PC-9 (cell line): Measurements from ENCODE around the gene FLAD1. TPM values are rescaled to one million over a fixed set of nuclear protein-coding genes. Genes with fewer than 3 reads are reported as not detected.
A peak's percentile ranks its signal among the peaks of the same experiment; 100 is the strongest.

Source experiments
- BruUV-seq: library from RNA; stranded (reverse); fragments of 400-500 nt; replicated peaks from 2 replicates; lab custom pipeline; 2021; lab: Mats Ljungman, UMichigan
- CTCF ChIA-PET: fragments of 300-600 bp; sonication (Branson Sonifier 250); formaldehyde crosslinking; loops from one replicate; lab custom pipeline; 2022; ENCODE audit warnings: antibody characterized with exemption; lab: Charles Lee
- POLR2A ChIA-PET: fragments of 300-600 bp; sonication (Branson Sonifier 250); formaldehyde crosslinking; loops from one replicate; lab custom pipeline; 2022; ENCODE audit warnings: antibody characterized with exemption; ENCODE audit not compliant: unreplicated experiment; lab: Charles Lee
- DNase-seq, 2 experiments: peaks; one replicate each; pipeline versions ENCODE4 v3.0.0 to v3.0.0-alpha.2; 2015 to 2022; ENCODE audit warnings: mixed read lengths in 1 of 2
- H2AFZ ChIP-seq: fragments of 200-600 bp; sonication (generic); 2 replicates; pipeline ENCODE4 v1.8.1; 2017; ENCODE audit warnings: antibody characterized with exemption
- H3F3A ChIP-seq: fragments of 200-600 bp; sonication (generic); 2 replicates; pipeline ENCODE4 v1.8.1; 2017; ENCODE audit warnings: antibody characterized with exemption, mild to moderate bottlenecking, low read depth; ENCODE audit not compliant: insufficient read depth
- H3K27ac ChIP-seq: fragments of 200-600 bp; sonication (generic); 2 replicates; pipeline ENCODE4 v1.6.1; 2016; ENCODE audit warnings: mixed run types
- H3K27me3 ChIP-seq: fragments of 200-600 bp; sonication (generic); 2 replicates; pipeline ENCODE4 v1.6.1; 2016; ENCODE audit warnings: low read depth, mixed run types; ENCODE audit not compliant: insufficient read depth
- H3K36me3 ChIP-seq: fragments of 200-600 bp; sonication (generic); 2 replicates; pipeline ENCODE4 v1.6.1; 2016; ENCODE audit warnings: low read depth, mixed run types
- H3K4me1 ChIP-seq: fragments of 200-600 bp; sonication (generic); replicated peaks from 2 replicates; pipeline ENCODE4 v1.6.1; 2016; ENCODE audit warnings: mixed run types; ENCODE audit not compliant: insufficient read depth
- H3K4me2 ChIP-seq: fragments of 200-600 bp; sonication (generic); 2 replicates; pipeline ENCODE4 v1.6.1; 2017; ENCODE audit warnings: mixed run types
- H3K4me3 ChIP-seq: fragments of 200-600 bp; sonication (generic); 2 replicates; pipeline ENCODE4 v1.6.1; 2016; ENCODE audit warnings: mixed run types
- H3K79me2 ChIP-seq: fragments of 200-600 bp; sonication (generic); 2 replicates; pipeline ENCODE4 v1.6.1; 2017; ENCODE audit warnings: low read depth, mixed run types
- H3K9me2 ChIP-seq: fragments of 200-600 bp; sonication (generic); 2 replicates; pipeline ENCODE4 v1.8.1; 2017; ENCODE audit warnings: mild to moderate bottlenecking; ENCODE audit not compliant: insufficient read depth
- H3K9me3 ChIP-seq: fragments of 200-600 bp; sonication (generic); 2 replicates; pipeline ENCODE4 v1.8.1; 2016; ENCODE audit warnings: low read depth; ENCODE audit not compliant: insufficient read depth
- H4K20me1 ChIP-seq: fragments of 200-600 bp; sonication (generic); 2 replicates; pipeline ENCODE4 v1.8.1; 2017; ENCODE audit not compliant: insufficient read depth
- EZH2 ChIP-seq: fragments of 200-600 bp; sonication (generic); IDR thresholded peaks from 2 replicates; pipeline ENCODE4 v1.8.0; 2017; ENCODE audit warnings: antibody characterized with exemption, low read depth
- intact Hi-C: fragments of 100-400 bp; cut with micrococcal nuclease; formaldehyde crosslinking; loops from one replicate; pipeline ENCODE4 v1.10.0; 2022; ENCODE audit not compliant: unreplicated experiment
- total RNA-seq: library from RNA; stranded (reverse); gene quantifications from 2 replicates; pipeline ENCODE4 v1.2.3, GENCODE V29; 2021
- TF ChIP-seq, protein P1 (sequence below): fragments of 200-600 bp; sonication (generic); conservative IDR thresholded peaks from 2 replicates; pipeline ENCODE4 v1.6.1; 2017; ENCODE audit warnings: mixed run types, antibody characterized with exemption, mild to moderate bottlenecking, moderate library complexity

FLAD1 gene
- total RNA-seq, 1 experiment from 2014 or later = 54.2 TPM

- TF ChIP-seq, protein P1, sequence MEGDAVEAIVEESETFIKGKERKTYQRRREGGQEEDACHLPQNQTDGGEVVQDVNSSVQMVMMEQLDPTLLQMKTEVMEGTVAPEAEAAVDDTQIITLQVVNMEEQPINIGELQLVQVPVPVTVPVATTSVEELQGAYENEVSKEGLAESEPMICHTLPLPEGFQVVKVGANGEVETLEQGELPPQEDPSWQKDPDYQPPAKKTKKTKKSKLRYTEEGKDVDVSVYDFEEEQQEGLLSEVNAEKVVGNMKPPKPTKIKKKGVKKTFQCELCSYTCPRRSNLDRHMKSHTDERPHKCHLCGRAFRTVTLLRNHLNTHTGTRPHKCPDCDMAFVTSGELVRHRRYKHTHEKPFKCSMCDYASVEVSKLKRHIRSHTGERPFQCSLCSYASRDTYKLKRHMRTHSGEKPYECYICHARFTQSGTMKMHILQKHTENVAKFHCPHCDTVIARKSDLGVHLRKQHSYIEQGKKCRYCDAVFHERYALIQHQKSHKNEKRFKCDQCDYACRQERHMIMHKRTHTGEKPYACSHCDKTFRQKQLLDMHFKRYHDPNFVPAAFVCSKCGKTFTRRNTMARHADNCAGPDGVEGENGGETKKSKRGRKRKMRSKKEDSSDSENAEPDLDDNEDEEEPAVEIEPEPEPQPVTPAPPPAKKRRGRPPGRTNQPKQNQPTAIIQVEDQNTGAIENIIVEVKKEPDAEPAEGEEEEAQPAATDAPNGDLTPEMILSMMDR = no peak
- no peak for TF ChIP-seq EZH2
- ChIA-PET POLR2A (interaction anchor here (0.6 to 1.0 kb wide), 2 partner anchors 48 to 50 kb away, joined by 3 read pairs; partner anchors contain the start of gene SHC1), CTCF (interaction anchor here (0.5 to 0.8 kb wide), 3 partner anchors 17 to 114 kb away, joined by 3 to 10 read pairs (median 3); no protein-coding TSS in a partner anchor)
- Histone ChIP-seq H4K20me1 (no peaks in the 10 kb centered on the region), H3K4me3 (no peak overlapping the region), H3K79me2 (no peaks in the 10 kb centered on the region), H3K27me3 (no peaks in the 10 kb centered on the region), H3F3A (peaks cover 30% of the 10 kb centered on the region), H3K9me2 (no peaks in the 10 kb centered on the region), H3K4me1 (peaks cover 44% of the 10 kb centered on the region), H3K27ac (no peak overlapping the region), H3K36me3 (no peaks in the 10 kb centered on the region), H3K9me3 (no peaks in the 10 kb centered on the region), H3K4me2 (peak overlapping the region; percentile 75), H2AFZ (no peak overlapping the region)
- intact Hi-C loops = no loop called here
- DNase-seq = no peak
- BruUV-seq = no TSS peak
These were observed 35.6 kb downstream of the FLAD1 start for GRCh38 chr1:155018617-155019348.

- intact Hi-C loops = no loop called here
- TF ChIP-seq EZH2 = no peak
- TF ChIP-seq, protein P1 = no peak
- peaks cover 45% of the 10 kb centered on the region for H3K4me1 ChIP-seq
- H3K9me2 ChIP-seq = no peaks in the 10 kb centered on the region
- DNase-seq = no peak
- ChIA-PET POLR2A (interaction anchor here (1.0 kb wide), 1 partner anchor 49 kb away, joined by 3 read pairs; the partner anchor contains the start of gene SHC1), CTCF (no interaction called here)
- H3K4me3 ChIP-seq = no peak overlapping the region
- H3F3A ChIP-seq = peaks cover 26% of the 10 kb centered on the region
- no peaks in the 10 kb centered on the region for H3K9me3 ChIP-seq
- H3K79me2 ChIP-seq = no peaks in the 10 kb centered on the region
- H3K27me3 ChIP-seq = no peaks in the 10 kb centered on the region
- H3K27ac ChIP-seq = no peak overlapping the region
- no peaks in the 10 kb centered on the region for H4K20me1 ChIP-seq
- H3K4me2 ChIP-seq = peak overlapping the region; percentile 13; the same call in 1 of the 2 replicates
- BruUV-seq = no TSS peak
- no peak overlapping the region for H2AFZ ChIP-seq
- H3K36me3 ChIP-seq = no peaks in the 10 kb centered on the region
These were observed 36.5 kb downstream of the FLAD1 start for GRCh38 chr1:155019377-155020245.
